Epithelial cell of esophagus (primary cell): ENCODE measurements around the gene ASIC4.
A peak's percentile ranks its signal among the peaks of the same experiment; 100 is the strongest.

Source experiments
- DNase-seq: peaks from one replicate; pipeline ENCODE4 v3.0.0; 2010; ENCODE audit warnings: low read depth
- H3K4me3 ChIP-seq: 2 replicates; pipeline ENCODE4 v1.5.1; 2011; ENCODE audit warnings: mild to moderate bottlenecking, low read length, control low read depth
- TF ChIP-seq, protein P1 (sequence below): IDR thresholded peaks from 2 replicates; pipeline ENCODE4 v1.5.1; 2011; ENCODE audit warnings: low read depth, mild to moderate bottlenecking, low read length, control low read depth, inconsistent platforms; ENCODE audit not compliant: insufficient read depth; ENCODE audit errors: missing control alignments

Gene ASIC4

DNA sequence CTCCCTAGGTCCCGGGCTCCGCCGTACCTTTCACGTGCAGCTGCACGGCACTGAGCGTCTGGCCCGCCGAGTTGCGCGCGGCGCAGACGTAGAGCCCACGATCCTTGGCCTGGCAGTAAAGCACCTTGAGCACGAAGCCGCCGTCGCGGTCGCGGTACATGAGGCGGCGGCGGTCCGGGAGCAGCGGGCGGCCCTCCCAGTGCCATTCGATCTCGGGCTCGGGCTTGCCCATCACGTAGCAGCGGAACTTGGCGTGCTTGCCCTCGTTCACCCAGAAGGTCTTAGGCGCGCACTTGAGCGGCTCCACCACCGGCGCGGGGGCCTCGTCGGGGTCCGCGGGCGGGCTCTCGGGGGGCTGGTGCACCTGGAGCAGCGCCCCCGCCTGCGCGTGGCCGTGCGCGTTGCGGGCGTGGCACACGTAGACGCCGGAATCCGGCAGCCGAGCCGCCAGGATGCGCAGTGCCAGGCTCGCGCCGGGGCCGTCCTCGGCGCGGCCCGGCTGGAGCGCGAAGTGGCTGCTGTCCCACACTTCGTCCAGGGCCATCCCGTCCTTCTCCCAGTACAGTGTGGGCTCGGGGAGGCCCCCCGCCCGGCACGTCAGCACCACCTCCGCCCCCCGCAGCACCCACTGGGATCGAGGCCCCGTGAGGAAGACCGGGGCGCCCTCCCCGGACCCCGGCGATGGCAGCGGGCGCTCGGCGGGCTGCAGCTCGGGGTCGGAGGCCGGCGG is 56.1 kb downstream of the ASIC4 start:
- peak overlapping the region; percentile 50 for H3K4me3 ChIP-seq
- TF ChIP-seq, protein P1, sequence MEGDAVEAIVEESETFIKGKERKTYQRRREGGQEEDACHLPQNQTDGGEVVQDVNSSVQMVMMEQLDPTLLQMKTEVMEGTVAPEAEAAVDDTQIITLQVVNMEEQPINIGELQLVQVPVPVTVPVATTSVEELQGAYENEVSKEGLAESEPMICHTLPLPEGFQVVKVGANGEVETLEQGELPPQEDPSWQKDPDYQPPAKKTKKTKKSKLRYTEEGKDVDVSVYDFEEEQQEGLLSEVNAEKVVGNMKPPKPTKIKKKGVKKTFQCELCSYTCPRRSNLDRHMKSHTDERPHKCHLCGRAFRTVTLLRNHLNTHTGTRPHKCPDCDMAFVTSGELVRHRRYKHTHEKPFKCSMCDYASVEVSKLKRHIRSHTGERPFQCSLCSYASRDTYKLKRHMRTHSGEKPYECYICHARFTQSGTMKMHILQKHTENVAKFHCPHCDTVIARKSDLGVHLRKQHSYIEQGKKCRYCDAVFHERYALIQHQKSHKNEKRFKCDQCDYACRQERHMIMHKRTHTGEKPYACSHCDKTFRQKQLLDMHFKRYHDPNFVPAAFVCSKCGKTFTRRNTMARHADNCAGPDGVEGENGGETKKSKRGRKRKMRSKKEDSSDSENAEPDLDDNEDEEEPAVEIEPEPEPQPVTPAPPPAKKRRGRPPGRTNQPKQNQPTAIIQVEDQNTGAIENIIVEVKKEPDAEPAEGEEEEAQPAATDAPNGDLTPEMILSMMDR, result no peak
- peak; percentile 40 for DNase-seq

DNA sequence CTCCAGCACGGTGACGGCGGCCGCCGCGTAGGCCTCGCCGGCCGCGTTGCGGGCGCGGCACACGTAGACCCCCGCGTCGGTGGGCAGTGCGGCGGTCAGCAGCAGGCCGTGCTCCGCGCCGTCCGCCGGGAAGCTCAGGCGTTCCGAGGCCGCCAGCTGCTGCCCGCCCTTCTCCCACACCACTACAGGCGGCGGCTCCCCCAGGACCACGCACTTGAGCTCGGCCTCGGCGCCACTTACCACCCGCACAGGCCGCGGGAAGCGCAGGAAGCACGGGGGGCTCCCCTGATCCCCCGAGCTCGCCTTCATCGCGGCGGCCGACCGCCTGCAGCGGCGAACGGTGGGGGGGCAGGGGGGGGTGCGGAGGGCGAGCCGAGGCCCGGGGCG is 56.6 kb downstream of the ASIC4 start:
- TF ChIP-seq, protein P1, result no peak
- DNase-seq, result no peak
- peak overlapping the region; percentile 50 for H3K4me3 ChIP-seq

DNA sequence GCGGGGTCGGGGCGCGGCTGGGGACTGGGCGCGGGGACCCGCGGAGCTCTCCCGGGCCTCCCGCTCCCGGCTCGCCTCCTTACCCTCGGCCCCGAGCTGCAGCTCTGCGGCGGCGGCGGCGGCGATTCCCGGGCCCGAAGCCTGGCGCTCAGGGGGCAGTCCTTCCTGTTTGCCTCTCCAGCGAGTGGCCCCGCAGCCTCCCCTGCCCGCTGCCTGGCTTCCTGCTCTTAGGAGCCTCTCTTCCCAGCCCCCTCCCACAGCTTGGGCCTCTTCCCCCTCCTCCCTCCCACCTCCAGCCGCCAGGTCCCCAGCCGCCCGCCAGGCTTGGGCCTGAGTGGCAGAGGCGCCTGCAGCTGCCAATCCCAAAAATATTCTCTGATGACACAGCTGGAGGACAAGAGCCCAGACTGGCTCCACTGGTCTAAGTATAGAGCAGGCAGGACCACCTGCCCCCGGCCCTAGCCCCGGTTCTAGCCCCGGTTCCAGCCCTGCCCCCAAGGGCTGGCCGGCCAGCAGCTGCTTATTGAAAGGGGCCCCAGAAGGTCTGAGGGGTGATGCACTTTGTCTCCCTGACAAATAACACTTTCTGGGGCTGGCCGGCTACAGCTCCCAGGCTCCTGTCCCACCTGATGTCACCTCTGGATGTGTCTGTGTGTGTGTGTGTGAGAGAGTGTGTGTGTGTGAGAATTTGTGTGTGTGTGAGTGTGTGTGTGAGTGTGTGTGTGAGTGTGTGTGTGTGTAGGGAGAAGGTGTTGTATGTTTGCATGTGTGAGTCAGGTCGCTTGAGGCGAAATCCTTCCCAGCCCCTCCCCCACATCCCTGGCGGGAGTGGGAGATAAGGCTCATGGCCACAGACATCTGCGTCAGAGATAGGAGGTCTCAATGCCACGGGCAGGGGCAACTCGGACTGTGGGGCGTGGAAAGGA is 57.3 kb downstream of the ASIC4 start, which contains the start of gene OBSL1:
Gene OBSL1, minus strand, starts transcription at position 229 of the 926 bp plus-strand sequence. CDS start 307 bp downstream, outside the sequence.
- peak within 1 kb of the TSS; percentile 50 for H3K4me3 ChIP-seq
- peak; percentile 80 for DNase-seq

DNA sequence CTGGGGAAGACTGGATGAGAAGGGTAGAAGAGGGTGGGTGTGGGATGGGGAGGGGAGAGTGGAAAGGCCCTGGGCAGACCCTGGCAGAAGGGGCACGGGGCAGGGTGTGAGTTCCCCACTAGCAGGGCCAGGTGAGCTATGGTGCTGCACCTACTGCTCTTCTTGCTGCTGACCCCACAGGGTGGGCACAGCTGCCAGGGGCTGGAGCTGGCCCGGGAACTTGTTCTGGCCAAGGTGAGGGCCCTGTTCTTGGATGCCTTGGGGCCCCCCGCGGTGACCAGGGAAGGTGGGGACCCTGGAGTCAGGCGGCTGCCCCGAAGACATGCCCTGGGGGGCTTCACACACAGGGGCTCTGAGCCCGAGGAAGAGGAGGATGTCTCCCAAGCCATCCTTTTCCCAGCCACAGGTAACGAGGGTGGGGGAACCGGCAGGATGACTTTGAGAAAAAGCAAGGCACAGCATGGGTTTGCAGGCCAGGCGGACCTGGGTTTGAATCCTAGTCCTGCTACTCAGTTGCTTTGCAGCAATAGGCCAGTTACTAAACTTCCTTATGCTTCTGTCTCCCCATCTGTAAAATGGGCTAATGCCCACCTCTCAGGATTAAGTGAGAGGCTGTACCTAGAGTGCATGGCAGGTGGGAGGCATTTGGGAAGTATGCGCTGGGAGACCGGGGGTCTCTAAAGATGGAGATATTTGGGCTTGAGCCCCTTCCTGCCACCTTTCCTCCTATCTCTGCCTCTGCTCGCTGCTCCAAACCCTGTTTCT is 58.1 kb downstream of the ASIC4 start, which contains the start of gene INHA:
Gene INHA, plus strand, starts transcription at position 74 of the 765 bp plus-strand sequence. Its CDS starts 65 bp downstream, at position 139.
- TF ChIP-seq, protein P1, result no peak
- DNase-seq, result no peak
- peak within 1 kb of the TSS; percentile 50 for H3K4me3 ChIP-seq

More for the DNA sequence above, 57.3 kb downstream of the ASIC4 start, which contains the start of gene OBSL1:
- TF ChIP-seq, protein P1, result no peak

DNA sequence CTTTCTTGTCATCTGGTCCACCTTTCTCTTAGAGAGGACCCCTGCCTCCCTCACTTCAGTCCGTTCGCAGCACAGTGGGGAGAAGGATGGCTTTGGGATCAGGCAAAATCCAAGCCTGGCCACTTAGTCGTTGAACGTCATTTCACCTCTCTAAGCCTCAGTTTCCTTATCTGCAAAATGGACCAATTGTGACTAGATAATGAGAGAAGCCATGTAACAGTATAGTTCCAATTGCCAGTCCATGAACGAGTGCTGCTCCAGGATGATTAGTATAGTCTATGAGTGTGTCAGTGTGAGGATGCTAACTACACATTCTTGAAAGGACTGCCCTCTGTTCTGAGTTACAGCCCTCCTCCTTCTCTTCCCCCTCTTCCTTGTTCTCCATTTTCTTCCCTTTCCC is 58.9 kb downstream of the ASIC4 start:
- DNase-seq, result no peak
- H3K4me3 ChIP-seq, result no peak overlapping the region
- TF ChIP-seq, protein P1, result no peak
